GM19238 (cell line): ENCODE data around the gene MPP7.

Source experiments
- DNase-seq: peaks from one replicate; pipeline ENCODE4 v3.0.0; 2011; ENCODE audit warnings: low spot score; ENCODE audit not compliant: insufficient read length

The MPP7 gene

GRCh38 chr10:28307267-28307666 lies 4.4 kb upstream of the MPP7 start:
- no peak for DNase-seq

DNA sequence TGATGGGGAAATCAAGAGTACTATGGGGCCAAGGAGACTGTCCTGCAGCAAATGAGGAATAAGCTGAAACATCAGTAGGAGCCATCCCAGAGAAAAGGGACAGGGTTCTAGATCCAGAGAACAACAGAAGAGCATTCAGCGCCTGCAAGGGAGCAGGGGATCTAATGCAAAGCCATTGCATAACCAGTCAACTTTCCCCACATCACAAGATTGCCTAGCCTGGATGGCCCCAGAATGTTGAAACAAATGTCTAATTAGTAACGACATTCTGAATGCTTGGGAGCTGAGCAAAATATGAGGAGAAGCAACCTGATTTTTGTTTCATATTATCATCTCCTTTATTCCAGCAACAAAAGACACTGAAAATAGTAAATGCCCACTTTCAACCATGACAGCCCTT lies 2.7 kb upstream of the MPP7 start:
- no peak for DNase-seq

GRCh38 chr10:28304032-28304571 lies 1.2 kb upstream of the MPP7 start:
- no peak for DNase-seq

GRCh38 chr10:28302012-28302637 lies 739 bp downstream of the MPP7 start:
- DNase-seq, result no peak

- no peak for DNase-seq
These were observed 2.8 kb downstream of the MPP7 start for GRCh38 chr10:28300027-28300426.

GRCh38 chr10:28298951-28299350 lies 3.9 kb downstream of the MPP7 start:
- no peak for DNase-seq

DNA sequence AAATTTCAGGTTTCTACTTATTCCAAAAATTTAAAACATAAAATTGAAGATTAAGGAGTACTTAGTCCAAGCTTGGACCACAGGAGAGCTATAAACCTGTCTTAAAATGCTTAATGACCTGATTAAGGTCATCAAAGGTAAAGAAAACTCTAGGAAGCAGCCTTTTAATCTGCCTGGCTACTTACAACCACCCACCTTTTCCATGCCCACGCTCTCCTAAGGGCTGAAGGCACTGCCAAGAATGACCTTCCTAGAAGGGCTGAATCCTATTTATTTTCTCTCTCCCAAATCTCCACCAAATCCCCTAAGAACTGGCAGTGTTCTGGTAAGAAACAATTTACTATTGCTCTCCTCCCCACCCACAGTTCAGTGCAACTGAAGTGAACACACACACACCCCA lies 6.8 kb downstream of the MPP7 start:
- no peak for DNase-seq

DNA sequence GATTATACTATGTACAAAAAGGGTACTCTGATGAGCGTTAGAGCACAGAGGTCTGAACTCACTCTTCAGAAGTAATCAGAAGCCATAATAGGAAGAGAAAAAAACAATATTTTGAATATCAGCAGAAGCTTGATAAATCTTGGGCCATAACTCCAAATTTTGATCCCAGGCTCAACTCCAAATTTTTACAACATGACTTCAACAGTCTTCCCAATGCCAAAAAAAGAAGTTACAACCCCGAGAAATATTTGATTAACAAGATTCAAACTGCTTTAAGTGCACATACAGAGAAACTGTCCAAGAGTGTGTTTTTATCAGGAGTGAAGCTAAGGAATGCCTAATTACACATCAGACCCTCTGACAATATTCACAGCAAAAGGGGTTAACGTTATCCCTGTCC lies 7.5 kb downstream of the MPP7 start:
- no peak for DNase-seq

DNA sequence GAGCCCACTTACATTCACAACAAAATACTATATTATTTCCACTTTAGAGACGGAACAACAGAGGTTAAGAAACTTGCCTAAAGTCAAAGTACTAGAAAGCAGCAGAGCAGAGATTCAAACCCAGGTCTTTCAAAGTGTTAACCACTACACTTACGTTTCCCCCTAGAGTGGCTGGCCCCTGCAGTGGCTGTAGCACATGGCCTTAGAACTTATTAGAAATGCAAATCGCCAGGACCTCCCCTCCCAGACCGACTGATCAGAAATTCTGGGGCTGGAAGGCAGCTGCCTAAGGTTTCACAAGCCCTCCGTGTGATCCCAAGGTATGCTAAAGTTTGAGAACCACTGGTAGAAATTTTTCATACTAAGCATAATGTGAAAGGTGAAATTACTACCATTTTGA lies 8.1 kb downstream of the MPP7 start:
- no peak for DNase-seq

DNA sequence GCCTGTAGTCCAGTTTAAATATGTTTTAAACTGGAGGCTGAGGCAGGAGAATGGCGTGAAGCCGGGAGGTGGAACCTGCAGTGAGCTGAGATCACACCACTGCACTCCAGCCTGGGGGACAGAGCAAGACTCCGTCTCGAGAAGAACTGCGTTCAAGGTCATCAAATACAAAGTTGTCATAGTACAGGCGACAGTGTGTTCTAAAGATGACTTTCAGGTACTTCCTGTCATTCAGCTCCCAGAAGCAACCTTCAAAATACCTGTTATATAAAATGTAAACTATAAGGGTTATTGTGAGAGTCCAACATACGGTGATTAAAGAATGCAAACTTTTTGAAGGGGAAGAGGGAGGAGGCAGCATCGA lies 8.7 kb downstream of the MPP7 start:
- no peak for DNase-seq

GRCh38 chr10:28293236-28294168 lies 9.4 kb downstream of the MPP7 start:
- no peak for DNase-seq

DNA sequence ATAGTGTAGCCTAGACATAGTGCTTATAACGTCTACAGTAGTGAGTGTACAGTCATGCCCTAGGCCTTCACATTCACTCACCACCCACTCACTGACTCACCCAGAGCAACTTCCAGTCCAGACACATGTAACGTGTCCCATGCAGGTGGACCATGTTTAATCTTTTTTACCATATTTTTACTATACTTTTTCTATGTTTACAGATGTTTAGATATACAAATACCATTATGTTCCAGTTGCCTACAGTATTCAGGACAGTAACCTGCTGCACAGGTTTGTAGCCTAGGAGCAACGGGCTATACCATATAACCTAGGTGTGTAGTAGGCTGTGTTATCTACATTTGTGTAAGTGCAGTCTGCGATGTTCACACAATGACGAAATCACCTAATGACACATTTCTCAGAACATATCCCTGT lies 11.0 kb downstream of the MPP7 start:
- no peak for DNase-seq

DNA sequence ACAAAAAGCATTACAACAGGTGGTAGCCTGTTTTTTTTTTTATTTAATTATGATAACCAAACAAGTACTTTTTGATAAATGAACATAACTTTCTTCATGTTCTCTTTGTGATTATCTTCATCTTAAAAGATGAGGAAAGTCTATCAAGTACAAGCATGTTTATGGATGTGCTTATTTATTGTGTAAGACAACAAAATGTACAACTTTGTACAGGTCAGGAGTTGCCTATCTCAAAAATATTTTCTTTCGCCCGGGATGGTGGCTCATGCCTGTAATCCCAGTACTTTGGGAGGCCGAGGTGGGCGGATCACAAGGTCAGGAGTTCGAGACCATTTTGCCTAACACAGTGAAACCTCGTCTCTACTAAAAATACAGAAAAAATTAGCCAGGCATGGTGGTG lies 17.0 kb downstream of the MPP7 start:
- DNase-seq, result no peak

- no peak for DNase-seq
These were observed 18.7 kb downstream of the MPP7 start for GRCh38 chr10:28284126-28284525.

DNA sequence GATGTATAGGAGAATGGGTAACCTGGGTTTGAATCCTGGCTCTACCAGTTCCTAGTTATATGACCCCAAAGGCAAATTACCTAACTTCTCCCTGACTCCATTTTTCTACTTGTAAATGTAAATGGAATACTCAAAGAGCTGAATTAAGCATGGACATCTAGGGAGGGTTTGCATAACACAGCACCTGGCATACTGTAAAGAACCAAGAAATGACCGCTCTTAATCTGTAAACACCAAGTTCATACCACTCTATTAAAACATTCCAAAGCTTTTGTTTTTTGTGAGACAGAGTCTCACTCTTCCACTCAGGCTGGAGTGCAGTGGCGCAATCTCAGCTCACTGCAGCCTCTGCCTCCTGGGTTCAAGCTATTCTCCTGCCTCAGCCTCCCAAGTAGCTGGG lies 19.6 kb downstream of the MPP7 start:
- DNase-seq, result no peak

GRCh38 chr10:28282336-28282735 lies 20.5 kb downstream of the MPP7 start:
- no peak for DNase-seq

DNA sequence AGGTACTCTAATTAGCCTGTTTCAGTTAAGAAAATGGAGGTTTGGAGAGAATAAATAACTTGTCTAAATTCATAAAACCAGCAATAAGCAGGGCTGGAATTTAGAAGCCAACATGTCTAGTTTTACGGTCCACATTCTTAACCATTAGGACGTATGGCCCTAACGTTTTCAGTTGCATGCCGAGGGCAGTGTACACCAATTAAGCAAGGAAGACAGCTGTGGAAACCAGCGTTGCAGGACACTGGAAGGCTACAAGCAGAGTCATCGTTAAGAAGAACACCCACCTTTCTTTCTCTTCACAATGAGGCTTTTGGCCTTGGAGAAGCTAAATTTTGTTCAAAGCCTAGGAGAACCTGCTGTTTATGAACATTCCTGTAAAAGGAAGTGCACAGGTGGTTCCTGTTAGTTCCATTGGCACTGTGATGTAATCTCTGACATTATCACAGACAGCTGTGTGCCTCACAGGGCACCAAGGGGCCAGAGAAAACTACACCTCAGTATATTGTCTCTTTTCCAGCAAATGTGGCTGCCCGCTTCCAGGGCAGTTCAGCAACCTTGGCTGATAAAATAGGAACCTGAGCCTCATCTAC lies 21.0 kb downstream of the MPP7 start:
- DNase-seq, result no peak

GRCh38 chr10:28280652-28281051 lies 22.2 kb downstream of the MPP7 start:
- DNase-seq, result no peak

GRCh38 chr10:28279878-28280277 lies 23.0 kb downstream of the MPP7 start:
- DNase-seq, result no peak

DNA sequence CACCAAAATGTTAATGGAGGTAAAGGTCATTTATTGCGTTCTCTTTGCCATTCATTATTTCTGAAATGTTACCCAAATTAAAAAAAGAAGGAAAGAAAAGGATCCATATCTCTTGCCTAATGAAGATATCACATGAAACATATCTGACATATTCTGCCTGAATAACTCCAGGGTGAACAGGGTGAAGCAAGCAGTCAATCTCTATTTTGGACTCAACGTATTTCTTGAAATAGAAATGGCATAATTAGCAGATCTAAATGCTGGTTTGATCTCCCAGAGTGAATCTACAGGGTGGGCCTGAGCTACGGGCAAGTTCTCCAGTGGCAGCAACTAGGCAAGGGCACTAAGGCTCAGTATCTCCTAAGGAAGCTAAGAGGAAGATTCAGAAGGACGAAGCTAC lies 24.0 kb downstream of the MPP7 start:
- DNase-seq, result no peak

DNA sequence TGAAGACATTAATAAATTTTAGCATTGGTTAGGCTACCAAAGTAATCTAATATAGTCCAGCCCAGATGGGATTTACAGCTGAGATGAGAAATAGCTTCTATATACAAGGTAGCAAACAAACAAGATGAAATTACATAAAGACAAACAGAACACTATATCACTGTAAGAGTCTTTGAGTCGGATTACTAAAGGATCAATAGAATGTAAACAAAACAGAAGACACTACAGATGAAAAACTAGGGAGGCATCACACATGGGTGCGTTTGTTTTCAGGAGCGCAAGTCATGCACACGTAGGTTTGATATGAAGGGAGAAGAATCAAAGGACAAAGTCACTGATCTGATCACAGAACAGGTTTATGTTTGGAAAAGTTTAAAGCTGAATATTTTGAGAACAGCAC lies 26.5 kb downstream of the MPP7 start:
- DNase-seq, result no peak

GRCh38 chr10:28274475-28274874 lies 28.4 kb downstream of the MPP7 start:
- DNase-seq, result no peak
